ENCODE measurements around the gene AP1G1. TPM values are rescaled to one million over a fixed set of nuclear protein-coding genes. Genes with fewer than 3 reads are reported as not detected.

Gene AP1G1
- total and polyA plus RNA-seq, 2 donors from 2014 or later = 28.0 to 111 TPM

DNA sequence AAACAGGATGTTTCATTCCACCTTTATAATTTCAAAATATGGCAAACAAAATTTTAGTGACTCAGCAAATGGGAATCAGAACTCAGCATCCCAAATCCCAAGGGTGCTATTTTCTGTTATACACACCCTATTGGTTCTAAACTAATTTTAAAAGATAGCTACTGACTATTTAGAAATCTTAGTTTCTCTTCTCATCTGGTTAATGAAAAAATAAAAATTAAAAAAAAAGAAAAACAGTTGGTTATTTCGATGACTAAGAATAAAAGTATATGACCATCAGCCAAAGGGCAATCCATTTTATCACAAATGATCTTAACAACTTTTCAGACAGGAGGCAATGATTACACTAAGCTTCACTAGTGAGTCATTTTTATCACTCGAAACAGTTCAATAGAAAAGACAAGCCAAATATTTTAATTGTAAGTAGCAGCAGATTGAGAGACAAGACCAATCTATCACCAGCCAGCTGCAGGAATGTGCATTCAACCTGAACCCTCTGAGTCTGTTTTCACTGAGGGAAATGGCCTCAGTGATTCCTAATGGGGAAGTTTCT, 99.3 kb downstream of the AP1G1 start:
- FAIRE-seq = peak; percentile 25
- H3K9ac ChIP-seq (ENCODE audit: low read length in 3 of 3) = no peak overlapping the region
- intact Hi-C loops (cut with DNase I) = no loop called here

DNA sequence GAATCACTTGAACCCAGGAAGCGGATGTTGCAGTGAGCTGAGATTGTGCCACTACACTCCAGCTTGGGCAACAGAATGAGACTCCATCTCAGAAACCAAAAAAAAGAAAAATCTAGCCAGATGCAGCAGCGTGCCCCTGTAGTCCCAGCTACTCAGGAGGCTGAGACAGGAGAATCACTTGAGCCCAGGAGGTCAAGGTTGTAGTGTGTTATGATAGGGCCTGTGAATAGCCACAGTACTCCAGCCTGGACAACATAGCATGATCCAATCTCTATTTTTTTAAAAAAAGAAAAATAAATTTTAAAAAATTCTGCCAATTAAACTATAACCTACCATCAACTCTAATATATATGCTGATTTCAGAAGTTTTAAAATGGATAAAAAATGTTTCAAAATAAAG, 99.9 kb downstream of the AP1G1 start:
- Histone ChIP-seq H3K36me3 (ENCODE audit: control insufficient read depth in 2 of 3, insufficient read depth in 3 of 3, low read length in 3 of 3) (no peaks in the 10 kb centered on the region), H3K9me3 (ENCODE audit: control insufficient read depth in 2 of 3, insufficient read depth in 1 of 3, low read length in 3 of 3) (no peaks in the 10 kb centered on the region), H3K4me3 (ENCODE audit: low read length in 3 of 3) (no peak overlapping the region), H3K27me3 (ENCODE audit: control insufficient read depth, insufficient read depth, low read length) (no peaks in the 10 kb centered on the region), H3K4me1 (ENCODE audit: control insufficient read depth in 2 of 3, insufficient read depth in 2 of 3, low read depth in 1 of 3, low read length in 3 of 3) (no peaks in the 10 kb centered on the region), H3K9ac (ENCODE audit: low read length in 3 of 3) (no peak overlapping the region), H3K27ac (ENCODE audit: low read depth in 2 of 2, low read length in 2 of 2) (no peak overlapping the region)
- TF ChIP-seq, protein P1, sequence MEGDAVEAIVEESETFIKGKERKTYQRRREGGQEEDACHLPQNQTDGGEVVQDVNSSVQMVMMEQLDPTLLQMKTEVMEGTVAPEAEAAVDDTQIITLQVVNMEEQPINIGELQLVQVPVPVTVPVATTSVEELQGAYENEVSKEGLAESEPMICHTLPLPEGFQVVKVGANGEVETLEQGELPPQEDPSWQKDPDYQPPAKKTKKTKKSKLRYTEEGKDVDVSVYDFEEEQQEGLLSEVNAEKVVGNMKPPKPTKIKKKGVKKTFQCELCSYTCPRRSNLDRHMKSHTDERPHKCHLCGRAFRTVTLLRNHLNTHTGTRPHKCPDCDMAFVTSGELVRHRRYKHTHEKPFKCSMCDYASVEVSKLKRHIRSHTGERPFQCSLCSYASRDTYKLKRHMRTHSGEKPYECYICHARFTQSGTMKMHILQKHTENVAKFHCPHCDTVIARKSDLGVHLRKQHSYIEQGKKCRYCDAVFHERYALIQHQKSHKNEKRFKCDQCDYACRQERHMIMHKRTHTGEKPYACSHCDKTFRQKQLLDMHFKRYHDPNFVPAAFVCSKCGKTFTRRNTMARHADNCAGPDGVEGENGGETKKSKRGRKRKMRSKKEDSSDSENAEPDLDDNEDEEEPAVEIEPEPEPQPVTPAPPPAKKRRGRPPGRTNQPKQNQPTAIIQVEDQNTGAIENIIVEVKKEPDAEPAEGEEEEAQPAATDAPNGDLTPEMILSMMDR (IDR thresholded peaks at IDR 0.05; ENCODE audit: borderline replicate concordance, extremely low read depth, insufficient read depth) = no peak
- intact Hi-C loops (cut with DNase I) = no loop called here
- DNase-seq = no peak
- FAIRE-seq = peak; percentile 38

More for the DNA sequence above, 99.3 kb downstream of the AP1G1 start:
- Histone ChIP-seq H3K9me3 (ENCODE audit: control insufficient read depth in 2 of 3, insufficient read depth in 1 of 3, low read length in 3 of 3) (no peaks in the 10 kb centered on the region), H3K4me1 (ENCODE audit: control insufficient read depth in 2 of 3, insufficient read depth in 2 of 3, low read depth in 1 of 3, low read length in 3 of 3) (no peaks in the 10 kb centered on the region), H3K4me3 (ENCODE audit: low read length in 3 of 3) (no peak overlapping the region), H3K36me3 (ENCODE audit: control insufficient read depth in 2 of 3, insufficient read depth in 3 of 3, low read length in 3 of 3) (no peaks in the 10 kb centered on the region), H3K27ac (ENCODE audit: low read depth in 2 of 2, low read length in 2 of 2) (no peak overlapping the region), H3K27me3 (ENCODE audit: control insufficient read depth, insufficient read depth, low read length) (no peaks in the 10 kb centered on the region)
- peak in 1 of 5 donors; percentile 23 for DNase-seq
- TF ChIP-seq, protein P1 (IDR thresholded peaks at IDR 0.05; ENCODE audit: borderline replicate concordance, extremely low read depth, insufficient read depth) = no peak

DNA sequence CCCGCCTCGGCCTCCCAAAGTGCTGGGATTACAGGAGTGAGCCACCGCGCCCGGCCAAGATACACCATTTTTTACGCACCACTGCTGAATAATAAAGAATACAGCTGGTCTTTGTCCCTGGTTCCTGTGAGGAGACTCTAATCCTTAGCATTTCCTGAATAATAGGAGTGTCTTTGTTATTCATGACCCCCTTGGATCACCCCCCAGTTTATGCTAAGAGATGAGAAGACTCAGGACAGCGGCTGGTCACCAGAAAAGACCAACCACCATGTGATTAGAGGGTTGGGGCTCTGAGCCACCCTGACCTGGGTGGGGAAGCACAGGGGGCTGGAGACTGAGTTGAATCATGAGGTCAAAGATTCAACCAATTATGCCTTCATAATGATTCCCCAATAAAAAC, 101.4 kb downstream of the AP1G1 start:
- FAIRE-seq = no peak
- Histone ChIP-seq H3K4me3 (ENCODE audit: low read length in 3 of 3) (no peak overlapping the region), H3K4me1 (ENCODE audit: control insufficient read depth in 2 of 3, insufficient read depth in 2 of 3, low read depth in 1 of 3, low read length in 3 of 3) (no peaks in the 10 kb centered on the region), H3K9me3 (ENCODE audit: control insufficient read depth in 2 of 3, insufficient read depth in 1 of 3, low read length in 3 of 3) (no peaks in the 10 kb centered on the region), H3K9ac (ENCODE audit: low read length in 3 of 3) (no peak overlapping the region), H3K27me3 (ENCODE audit: control insufficient read depth, insufficient read depth, low read length) (no peaks in the 10 kb centered on the region), H3K27ac (ENCODE audit: low read depth in 2 of 2, low read length in 2 of 2) (no peak overlapping the region), H3K36me3 (ENCODE audit: control insufficient read depth in 2 of 3, insufficient read depth in 3 of 3, low read length in 3 of 3) (no peaks in the 10 kb centered on the region)
- TF ChIP-seq, protein P1 (IDR thresholded peaks at IDR 0.05; ENCODE audit: borderline replicate concordance, extremely low read depth, insufficient read depth) = no peak
- DNase-seq = no peak
- intact Hi-C loops (cut with DNase I) = no loop called here

DNA sequence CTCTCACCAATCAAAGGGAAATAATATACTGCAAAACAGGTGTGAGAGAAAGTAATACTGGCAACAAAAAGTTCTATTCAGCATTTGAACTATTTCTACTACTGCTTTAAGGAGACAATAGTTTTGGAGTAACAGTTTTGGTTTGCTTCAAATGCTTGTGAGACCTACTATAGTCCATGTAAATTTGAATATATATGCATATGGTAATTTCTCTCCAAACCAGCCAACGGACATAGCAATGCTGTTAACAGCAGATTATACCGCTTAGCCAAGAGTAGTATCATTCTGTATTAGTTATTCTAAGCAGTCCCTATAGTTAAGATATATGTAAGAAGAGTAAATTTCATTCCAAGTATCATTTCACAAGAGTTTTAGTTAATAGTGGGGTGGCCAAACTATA, 102.6 kb downstream of the AP1G1 start:
- H3K9me3 ChIP-seq (ENCODE audit: control insufficient read depth in 2 of 3, insufficient read depth in 1 of 3, low read length in 3 of 3) = no peaks in the 10 kb centered on the region
- DNase-seq (no peak), FAIRE-seq (no peak)
- no peaks in the 10 kb centered on the region for H3K4me1 ChIP-seq (ENCODE audit: control insufficient read depth in 2 of 3, insufficient read depth in 2 of 3, low read depth in 1 of 3, low read length in 3 of 3)
- H3K27me3 ChIP-seq (ENCODE audit: control insufficient read depth, insufficient read depth, low read length) = no peaks in the 10 kb centered on the region
- no peak overlapping the region for H3K9ac ChIP-seq (ENCODE audit: low read length in 3 of 3)
- no peak overlapping the region for H3K4me3 ChIP-seq (ENCODE audit: low read length in 3 of 3)
- intact Hi-C loops (cut with DNase I) = no loop called here
- no peak overlapping the region for H3K27ac ChIP-seq (ENCODE audit: low read depth in 2 of 2, low read length in 2 of 2)
- no peaks in the 10 kb centered on the region for H3K36me3 ChIP-seq (ENCODE audit: control insufficient read depth in 2 of 3, insufficient read depth in 3 of 3, low read length in 3 of 3)
- TF ChIP-seq, protein P1 (IDR thresholded peaks at IDR 0.05; ENCODE audit: borderline replicate concordance, extremely low read depth, insufficient read depth) = no peak
